Chondrocyte (in vitro differentiated cells): ENCODE data around the gene TTC27. TPM values are rescaled to one million over a fixed set of nuclear protein-coding genes. Genes with fewer than 3 reads are reported as not detected.

Experiments used
- DNase-seq: peaks from one replicate; pipeline ENCODE4 v3.0.0; 2021; ENCODE audit warnings: mixed read lengths, low spot score
- H3K27ac Mint-ChIP-seq: one replicate; pipeline ENCODE4 v1.8.0; 2021; ENCODE audit warnings: mild to moderate bottlenecking, moderate library complexity, mixed read lengths; ENCODE audit not compliant: unreplicated experiment
- H3K27me3 Mint-ChIP-seq: 2 replicates; pipeline ENCODE4 v1.8.0; 2021; ENCODE audit warnings: low read depth, mixed read lengths
- H3K36me3 Mint-ChIP-seq: 2 replicates; pipeline ENCODE4 v1.8.0; 2021; ENCODE audit warnings: low read depth, mixed read lengths
- H3K4me1 Mint-ChIP-seq: 2 replicates; pipeline ENCODE4 v1.8.0; 2021; ENCODE audit warnings: low read depth, mild to moderate bottlenecking, mixed read lengths
- H3K4me3 Mint-ChIP-seq: one replicate; pipeline ENCODE4 v1.8.0; 2021; ENCODE audit warnings: mild to moderate bottlenecking, moderate library complexity, mixed read lengths; ENCODE audit not compliant: unreplicated experiment
- H3K9me3 Mint-ChIP-seq: 2 replicates; pipeline ENCODE4 v1.8.0; 2021; ENCODE audit warnings: low read depth, mixed read lengths
- CTCF ChIP-seq: fragments of 200-600 bp; sonication (generic); IDR thresholded peaks from 2 replicates; pipeline ENCODE4 v1.5.0; 2021; ENCODE audit warnings: antibody characterized with exemption, mild to moderate bottlenecking, moderate library complexity
- total RNA-seq: library from RNA; stranded (reverse); gene quantifications from 3 replicates; pipeline ENCODE4 v1.2.1, GENCODE V29; 2021

TTC27 gene
- total RNA-seq, 1 donor from 2014 or later, result 13.5 TPM

GRCh38 chr2:32847734-32848133 lies 219.9 kb downstream of the TTC27 start:
- H3K36me3 Mint-ChIP-seq, result no peaks in the 10 kb centered on the region
- no peak overlapping the region for H3K4me3 Mint-ChIP-seq
- H3K27ac Mint-ChIP-seq, result no peak overlapping the region
- H3K27me3 Mint-ChIP-seq, result no peaks in the 10 kb centered on the region
- peaks cover 33% of the 10 kb centered on the region for H3K4me1 Mint-ChIP-seq
- TF ChIP-seq CTCF, result no peak
- peaks cover 6% of the 10 kb centered on the region for H3K9me3 Mint-ChIP-seq
- DNase-seq, result no peak

GRCh38 chr2:32849456-32850194 lies 221.8 kb downstream of the TTC27 start:
- H3K27me3 Mint-ChIP-seq, result no peaks in the 10 kb centered on the region
- no peak overlapping the region for H3K4me3 Mint-ChIP-seq
- H3K9me3 Mint-ChIP-seq, result no peaks in the 10 kb centered on the region
- no peaks in the 10 kb centered on the region for H3K36me3 Mint-ChIP-seq
- no peak for DNase-seq
- H3K27ac Mint-ChIP-seq, result no peak overlapping the region
- peaks cover 30% of the 10 kb centered on the region for H3K4me1 Mint-ChIP-seq
- no peak for TF ChIP-seq CTCF

GRCh38 chr2:32851777-32852439 lies 224.1 kb downstream of the TTC27 start:
- Mint-ChIP-seq H3K27ac (no peak overlapping the region), H3K4me1 (peaks cover 27% of the 10 kb centered on the region)
- no peak for TF ChIP-seq CTCF

GRCh38 chr2:32852856-32853255 lies 225.0 kb downstream of the TTC27 start:
- no peak for TF ChIP-seq CTCF
- H3K4me1 Mint-ChIP-seq, result peaks cover 20% of the 10 kb centered on the region
- no peak overlapping the region for H3K4me3 Mint-ChIP-seq
- no peak overlapping the region for H3K27ac Mint-ChIP-seq
- H3K36me3 Mint-ChIP-seq, result no peaks in the 10 kb centered on the region
- no peak for DNase-seq
- H3K27me3 Mint-ChIP-seq, result no peaks in the 10 kb centered on the region
- no peaks in the 10 kb centered on the region for H3K9me3 Mint-ChIP-seq

More at GRCh38 chr2:32851777-32852439, 224.1 kb downstream of the TTC27 start:
- no peaks in the 10 kb centered on the region for H3K36me3 Mint-ChIP-seq
- H3K9me3 Mint-ChIP-seq, result no peaks in the 10 kb centered on the region
- no peak for DNase-seq
- H3K27me3 Mint-ChIP-seq, result no peaks in the 10 kb centered on the region
- H3K4me3 Mint-ChIP-seq, result no peak overlapping the region

GRCh38 chr2:32856891-32857290 lies 229.0 kb downstream of the TTC27 start:
- no peak for TF ChIP-seq CTCF
- no peaks in the 10 kb centered on the region for H3K27me3 Mint-ChIP-seq
- H3K4me3 Mint-ChIP-seq, result no peak overlapping the region
- no peaks in the 10 kb centered on the region for H3K9me3 Mint-ChIP-seq
- no peak for DNase-seq
- H3K27ac Mint-ChIP-seq, result no peak overlapping the region
- H3K4me1 Mint-ChIP-seq, result peaks cover 3% of the 10 kb centered on the region
- no peaks in the 10 kb centered on the region for H3K36me3 Mint-ChIP-seq
